GM12878 (cell line): ENCODE results near the gene DHX16. TPM values are rescaled to one million over a fixed set of nuclear protein-coding genes. Genes with fewer than 3 reads are reported as not detected.

ENCODE experiments used
- BCL11A ChIP-seq: IDR thresholded peaks from 2 replicates; pipeline ENCODE4 v1.6.1; 2011; ENCODE audit warnings: low read depth, low read length
- BCLAF1 ChIP-seq: fragments of 450-650 bp; IDR thresholded peaks from 2 replicates; pipeline ENCODE4 v1.6.1; 2017; ENCODE audit warnings: antibody characterized with exemption, mild to moderate bottlenecking, moderate library complexity
- HDAC6 ChIP-seq: fragments of 200-600 bp; sonication (generic); IDR thresholded peaks from one replicate; pipeline ENCODE4 v1.8.0; 2017; ENCODE audit warnings: antibody characterized with exemption; ENCODE audit not compliant: unreplicated experiment
- IKZF1 ChIP-seq: fragments of 450-650 bp; conservative IDR thresholded peaks from 2 replicates; pipeline ENCODE4 v1.6.1; 2017; ENCODE audit warnings: antibody characterized with exemption, mild to moderate bottlenecking
- JUND ChIP-seq: IDR thresholded peaks from 2 replicates; pipeline ENCODE4 v1.6.1; 2012; ENCODE audit warnings: low read depth, mild to moderate bottlenecking, low read length, improper control_type of control experiment, moderate library complexity
- KLF5 ChIP-seq: fragments of 450-650 bp; IDR thresholded peaks from 2 replicates; pipeline ENCODE4 v1.6.1; 2014; ENCODE audit warnings: mild to moderate bottlenecking; ENCODE audit not compliant: partially characterized antibody
- LARP7 ChIP-seq: fragments of 450-650 bp; IDR thresholded peaks from 2 replicates; pipeline ENCODE4 v1.6.1; 2017; ENCODE audit warnings: mild to moderate bottlenecking
- NR2F1 ChIP-seq: fragments of 450-650 bp; conservative IDR thresholded peaks from 2 replicates; pipeline ENCODE4 v1.6.1; 2017; ENCODE audit warnings: mild to moderate bottlenecking
- PML ChIP-seq: IDR thresholded peaks from 2 replicates; pipeline ENCODE4 v1.6.1; 2012; ENCODE audit warnings: low read length, inconsistent platforms
- RCOR1 ChIP-seq: conservative IDR thresholded peaks from 2 replicates; pipeline ENCODE4 v1.6.1; 2012; ENCODE audit warnings: low read depth, low read length, improper control_type of control experiment
- RFX5 ChIP-seq: IDR thresholded peaks from 2 replicates; pipeline ENCODE4 v1.6.1; 2011; ENCODE audit warnings: low read depth, low read length, improper control_type of control experiment
- SIN3A ChIP-seq: IDR thresholded peaks from 2 replicates; pipeline ENCODE4 v1.6.1; 2012; ENCODE audit warnings: low read depth, low read length, improper control_type of control experiment
- SMARCA5 ChIP-seq: fragments of 450-650 bp; IDR thresholded peaks from 2 replicates; pipeline ENCODE4 v1.6.1; 2017; ENCODE audit warnings: mild to moderate bottlenecking
- ZBTB40 ChIP-seq: fragments of 450-650 bp; IDR thresholded peaks from 2 replicates; pipeline ENCODE4 v1.6.1; 2016; ENCODE audit warnings: mild to moderate bottlenecking, moderate library complexity, borderline replicate concordance
- polyA plus RNA-seq, 11 experiments: library from polyadenylated mRNA; depleted of rRNA in 4 of 11; unstranded in 6 of 11; stranded (reverse) in 5 of 11; fragments of >200 nt; fragmentation: Nextera tagmentation in 4 of 11; fragmentation: Illumina TruSeq in 1 of 11; extraction: Ambion mirVana in 4 of 11; extraction: Trizol in 1 of 11; gene quantifications; 1 replicate in 1 of 11; 2 replicates in 10 of 11; pipeline versions ENCODE4 v1.2.1 to v1.2.3, GENCODE V29; 2011 to 2016; ENCODE audit warnings: inconsistent platforms in 2 of 11, missing spikeins in 2 of 11, low read depth in 1 of 11
- total RNA-seq, 4 experiments: library from RNA; depleted of rRNA in 3 of 4; stranded (reverse); fragments of >200 nt in 3 of 4; fragmentation: Illumina TruSeq in 1 of 4; extraction: Trizol in 1 of 4; gene quantifications; 2 replicates each; pipeline versions ENCODE4 v1.2.1 to v1.2.3, GENCODE V29; 2013 to 2021
- TF ChIP-seq, protein P1 (sequence below): IDR thresholded peaks from 2 replicates; pipeline ENCODE4 v1.6.1; 2012; ENCODE audit warnings: mild to moderate bottlenecking, low read depth, low read length
- TF ChIP-seq, protein P2 (sequence below): fragments of 450-650 bp; IDR thresholded peaks from 2 replicates; pipeline ENCODE4 v1.6.1; 2017; ENCODE audit warnings: low read depth, mild to moderate bottlenecking, moderate library complexity
- TF ChIP-seq, protein P3 (sequence below): IDR thresholded peaks from 2 replicates; pipeline ENCODE4 v1.6.1; 2012; ENCODE audit warnings: low read depth, low read length, improper control_type of control experiment

DHX16 gene
- total and polyA plus RNA-seq, 10 of the 15 experiments (the other 5 are each of a cell fraction or from before 2014, with no cell fraction given) = 10.1 to 41.4 (median 38.3) TPM

DNA sequence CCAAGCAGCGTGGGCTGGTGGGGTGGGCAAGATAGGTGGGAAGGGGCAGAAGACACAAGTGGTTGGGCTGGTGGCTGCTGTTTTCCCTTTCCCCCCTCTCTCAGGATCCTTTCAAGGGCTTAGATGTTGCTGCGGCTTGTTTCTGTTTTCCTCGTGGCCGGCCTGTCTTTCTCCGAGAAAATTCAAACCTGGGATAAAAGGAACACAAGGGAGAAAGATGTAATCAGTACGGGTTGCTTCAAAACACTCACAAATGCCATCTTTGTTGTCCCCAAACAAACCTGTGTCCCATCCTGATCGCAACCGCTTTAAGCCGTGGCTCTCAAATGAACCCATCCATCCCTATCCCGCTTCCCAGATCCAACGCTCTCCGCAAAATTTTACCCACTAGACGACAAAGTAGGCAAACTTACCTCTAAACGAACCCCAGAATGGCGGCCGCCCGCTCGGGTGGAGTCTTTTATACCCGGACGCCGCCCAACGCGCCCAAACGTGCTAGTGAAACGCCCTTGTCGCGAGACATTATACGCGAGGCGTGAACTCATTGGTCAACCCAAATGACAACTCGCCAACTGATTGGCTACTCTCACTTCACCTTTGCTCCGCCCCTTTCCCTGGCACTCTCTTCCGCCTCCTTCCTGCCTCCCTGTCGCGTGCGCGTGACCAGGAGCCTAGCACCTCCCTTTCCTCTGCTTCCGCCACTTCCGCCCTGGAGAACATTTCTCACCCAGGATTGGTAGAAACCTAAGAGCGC is 55.8 kb downstream of the DHX16 start, which contains the start of gene PPP1R10 (continued):
- TF ChIP-seq, protein P1, sequence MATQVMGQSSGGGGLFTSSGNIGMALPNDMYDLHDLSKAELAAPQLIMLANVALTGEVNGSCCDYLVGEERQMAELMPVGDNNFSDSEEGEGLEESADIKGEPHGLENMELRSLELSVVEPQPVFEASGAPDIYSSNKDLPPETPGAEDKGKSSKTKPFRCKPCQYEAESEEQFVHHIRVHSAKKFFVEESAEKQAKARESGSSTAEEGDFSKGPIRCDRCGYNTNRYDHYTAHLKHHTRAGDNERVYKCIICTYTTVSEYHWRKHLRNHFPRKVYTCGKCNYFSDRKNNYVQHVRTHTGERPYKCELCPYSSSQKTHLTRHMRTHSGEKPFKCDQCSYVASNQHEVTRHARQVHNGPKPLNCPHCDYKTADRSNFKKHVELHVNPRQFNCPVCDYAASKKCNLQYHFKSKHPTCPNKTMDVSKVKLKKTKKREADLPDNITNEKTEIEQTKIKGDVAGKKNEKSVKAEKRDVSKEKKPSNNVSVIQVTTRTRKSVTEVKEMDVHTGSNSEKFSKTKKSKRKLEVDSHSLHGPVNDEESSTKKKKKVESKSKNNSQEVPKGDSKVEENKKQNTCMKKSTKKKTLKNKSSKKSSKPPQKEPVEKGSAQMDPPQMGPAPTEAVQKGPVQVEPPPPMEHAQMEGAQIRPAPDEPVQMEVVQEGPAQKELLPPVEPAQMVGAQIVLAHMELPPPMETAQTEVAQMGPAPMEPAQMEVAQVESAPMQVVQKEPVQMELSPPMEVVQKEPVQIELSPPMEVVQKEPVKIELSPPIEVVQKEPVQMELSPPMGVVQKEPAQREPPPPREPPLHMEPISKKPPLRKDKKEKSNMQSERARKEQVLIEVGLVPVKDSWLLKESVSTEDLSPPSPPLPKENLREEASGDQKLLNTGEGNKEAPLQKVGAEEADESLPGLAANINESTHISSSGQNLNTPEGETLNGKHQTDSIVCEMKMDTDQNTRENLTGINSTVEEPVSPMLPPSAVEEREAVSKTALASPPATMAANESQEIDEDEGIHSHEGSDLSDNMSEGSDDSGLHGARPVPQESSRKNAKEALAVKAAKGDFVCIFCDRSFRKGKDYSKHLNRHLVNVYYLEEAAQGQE = peak; percentile 65; the same call in 1 of the 2 replicates
- peak; percentile 73 for TF ChIP-seq LARP7
- TF ChIP-seq, protein P2, sequence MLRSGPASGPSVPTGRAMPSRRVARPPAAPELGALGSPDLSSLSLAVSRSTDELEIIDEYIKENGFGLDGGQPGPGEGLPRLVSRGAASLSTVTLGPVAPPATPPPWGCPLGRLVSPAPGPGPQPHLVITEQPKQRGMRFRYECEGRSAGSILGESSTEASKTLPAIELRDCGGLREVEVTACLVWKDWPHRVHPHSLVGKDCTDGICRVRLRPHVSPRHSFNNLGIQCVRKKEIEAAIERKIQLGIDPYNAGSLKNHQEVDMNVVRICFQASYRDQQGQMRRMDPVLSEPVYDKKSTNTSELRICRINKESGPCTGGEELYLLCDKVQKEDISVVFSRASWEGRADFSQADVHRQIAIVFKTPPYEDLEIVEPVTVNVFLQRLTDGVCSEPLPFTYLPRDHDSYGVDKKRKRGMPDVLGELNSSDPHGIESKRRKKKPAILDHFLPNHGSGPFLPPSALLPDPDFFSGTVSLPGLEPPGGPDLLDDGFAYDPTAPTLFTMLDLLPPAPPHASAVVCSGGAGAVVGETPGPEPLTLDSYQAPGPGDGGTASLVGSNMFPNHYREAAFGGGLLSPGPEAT = peak; percentile 37; the same call in 1 of the 2 replicates
- peak; percentile 92 for TF ChIP-seq HDAC6
- peak; percentile 94 for TF ChIP-seq ZBTB40
- TF ChIP-seq BCL11A = 0 out of 2 replicates have a peak, but pooled peaks have one; percentile 19
- TF ChIP-seq IKZF1 = no peak; the same call in 1 of the 2 replicates
- TF ChIP-seq RFX5 = peak; percentile 87
- TF ChIP-seq KLF5 = peak; percentile 92
- no peak for TF ChIP-seq JUND
- TF ChIP-seq SIN3A = no peak
- 0 out of 2 replicates have a peak, but pooled peaks have one; percentile 27 for TF ChIP-seq RCOR1
- TF ChIP-seq PML = peak; percentile 99
- TF ChIP-seq NR2F1 = 0 out of 2 replicates have a peak, but pooled peaks have one; percentile 18
- TF ChIP-seq, protein P3, sequence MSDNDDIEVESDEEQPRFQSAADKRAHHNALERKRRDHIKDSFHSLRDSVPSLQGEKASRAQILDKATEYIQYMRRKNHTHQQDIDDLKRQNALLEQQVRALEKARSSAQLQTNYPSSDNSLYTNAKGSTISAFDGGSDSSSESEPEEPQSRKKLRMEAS = no peak; the same call in 1 of the 2 replicates
- TF ChIP-seq SMARCA5 = peak; percentile 30; the same call in 1 of the 2 replicates
- no peak for TF ChIP-seq BCLAF1
